ENCODE measurements around the gene LYPD5. TPM values are rescaled to one million over a fixed set of nuclear protein-coding genes. Genes with fewer than 3 reads are reported as not detected.

Gene LYPD5
- 0.50 TPM in 1 of 2 replicates, not detected in the other for total RNA-seq

GRCh38 chr19:43802216-43802951 is at the start of gene LYPD5:
LYPD5 (minus strand) TSS chr19:43802447; CDS start chr19:43802380, 67 bp downstream.

GRCh38 chr19:43826787-43827754 is 24.8 kb upstream of the LYPD5 start, which contains the start of gene ZNF283:
ZNF283 (plus strand) TSS chr19:43827321; CDS start chr19:43833505, 6,184 bp downstream.

GRCh38 chr19:43780706-43781525 is 21.3 kb downstream of the LYPD5 start, which contains the start of gene KCNN4:
KCNN4 (minus strand) TSS chr19:43780973; CDS start chr19:43780861, 112 bp downstream.

GRCh38 chr19:43754503-43755255 is 47.6 kb downstream of the LYPD5 start, which contains the start of gene SMG9:
SMG9 (minus strand) TSS chr19:43754962; CDS start chr19:43750741, 4,221 bp downstream.

Other genes with a start within 250 kb of the LYPD5 start
- gene XRCC1, start 226.9 kb downstream of the LYPD5 start, total RNA-seq = 14.4 and 20.0 TPM in 2 replicates
- gene PINLYP, start 226.6 kb downstream of the LYPD5 start, total RNA-seq = 2.9 and 3.4 TPM in 2 replicates
- gene IRGQ, start 206.3 kb downstream of the LYPD5 start, total RNA-seq = 12.7 and 15.7 TPM in 2 replicates
- 13.0 and 15.5 TPM in 2 replicates for gene ZNF576, start 205.9 kb downstream of the LYPD5 start, total RNA-seq
- gene SRRM5, start 190.4 kb downstream of the LYPD5 start, total RNA-seq = not detected in 2 replicates
- 25.7 and 30.0 TPM in 2 replicates for gene ZNF428, start 182.8 kb downstream of the LYPD5 start, total RNA-seq
- 1.2 and 3.7 TPM in 2 replicates for gene CADM4, start 162.6 kb downstream of the LYPD5 start, total RNA-seq
- gene PLAUR, start 132.3 kb downstream of the LYPD5 start, total RNA-seq = 126 and 194 TPM in 2 replicates
- not detected in 2 replicates for gene IRGC, start 86.4 kb downstream of the LYPD5 start, total RNA-seq
- 6.7 and 7.9 TPM in 2 replicates for gene SMG9, start 47.5 kb downstream of the LYPD5 start, total RNA-seq
- 1.1 and 1.3 TPM in 2 replicates for gene KCNN4, start 21.5 kb downstream of the LYPD5 start, total RNA-seq
- gene ZNF283, start 24.9 kb upstream of the LYPD5 start, total RNA-seq = 11.8 and 20.2 TPM in 2 replicates
- 2.2 and 5.7 TPM in 2 replicates for gene ZNF404, start 81.5 kb upstream of the LYPD5 start, total RNA-seq
- 14.1 and 17.3 TPM in 2 replicates for gene ZNF45, start 132.8 kb upstream of the LYPD5 start, total RNA-seq
- gene ZNF221, start 148.8 kb upstream of the LYPD5 start, total RNA-seq = 8.7 and 9.2 TPM in 2 replicates
- gene ZNF155, start 181.7 kb upstream of the LYPD5 start, total RNA-seq = 7.6 and 11.4 TPM in 2 replicates
- 3.0 and 3.1 TPM in 2 replicates for gene ZNF230, start 200.5 kb upstream of the LYPD5 start, total RNA-seq
- 7.5 and 7.9 TPM in 2 replicates for gene ZNF222, start 222.9 kb upstream of the LYPD5 start, total RNA-seq
- gene ZNF223, start 249.6 kb upstream of the LYPD5 start, total RNA-seq = 3.7 and 4.1 TPM in 2 replicates